ENCODE data around the gene HIRIP3. TPM values are rescaled to one million over a fixed set of nuclear protein-coding genes. Genes with fewer than 3 reads are reported as not detected.
A peak's percentile ranks its signal among the peaks of the same experiment; 100 is the strongest.

The HIRIP3 gene
- polyA plus RNA-seq, 3 donors from 2014 or later = 14.1 to 23.5 (median 18.9) TPM

GRCh38 chr16:30009990-30010843 is 14.8 kb upstream of the HIRIP3 start:
- peaks cover 0 to 2% (median 0%) of the 10 kb centered on the region in 6 donors for H3K9me3 Mint-ChIP-seq
- peak overlapping the region in 4 of 5 donors; percentile 36 to 66 (median 41) for H3K4me3 Mint-ChIP-seq
- peaks cover 2 to 5% of the 10 kb centered on the region in 2 donors for H3K4me1 Mint-ChIP-seq
- peak overlapping the region in 1 of 6 donors; percentile 50 for H3K27ac Mint-ChIP-seq
- no peak for DNase-seq
- H3K36me3 Mint-ChIP-seq = no peaks in the 10 kb centered on the region
- peaks cover 10 to 18% (median 14%) of the 10 kb centered on the region in 3 donors for H3K27me3 Mint-ChIP-seq (ENCODE audit: low read depth in 3 of 3)

- H3K4me1 Mint-ChIP-seq = peaks cover 2 to 5% of the 10 kb centered on the region in 2 donors
- H3K36me3 Mint-ChIP-seq = no peaks in the 10 kb centered on the region
- DNase-seq = no peak
- peaks cover 0 to 2% (median 0%) of the 10 kb centered on the region in 6 donors for H3K9me3 Mint-ChIP-seq
- H3K27ac Mint-ChIP-seq = no peak overlapping the region
- peaks cover 10 to 18% (median 14%) of the 10 kb centered on the region in 3 donors for H3K27me3 Mint-ChIP-seq (ENCODE audit: low read depth in 3 of 3)
- H3K4me3 Mint-ChIP-seq = peak overlapping the region in 3 of 5 donors; percentile 18 to 48 (median 24)
Measured at GRCh38 chr16:30009085-30009862, 13.9 kb upstream of the HIRIP3 start.

DNA sequence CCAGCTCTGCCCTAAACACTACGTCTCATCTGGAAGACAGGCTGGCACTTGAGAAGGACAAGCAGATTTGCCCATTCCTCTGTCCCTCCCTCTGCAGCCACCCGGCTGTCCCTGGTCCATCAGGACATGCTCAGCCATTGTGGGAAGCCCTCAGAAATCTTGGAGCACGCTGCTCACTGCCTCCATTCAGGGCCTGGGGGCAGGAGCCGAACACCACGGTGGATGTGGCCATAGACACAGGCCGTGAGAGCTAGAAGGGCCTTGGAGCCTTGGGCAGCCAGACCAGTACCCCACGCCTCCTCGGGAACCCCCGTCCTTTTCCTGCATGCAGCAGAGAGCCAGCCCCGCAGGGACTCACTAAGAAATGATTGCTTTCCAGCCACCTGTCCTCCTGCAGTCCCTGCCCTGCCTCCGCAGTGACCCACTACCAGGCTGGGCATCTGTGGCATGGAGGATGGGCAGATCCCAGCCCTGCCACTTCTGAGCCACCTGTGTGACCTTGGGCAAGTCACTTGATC is 12.0 kb upstream of the HIRIP3 start:
- no peak overlapping the region for H3K27ac Mint-ChIP-seq
- H3K27me3 Mint-ChIP-seq (ENCODE audit: low read depth in 3 of 3) = peaks cover 10 to 15% (median 10%) of the 10 kb centered on the region in 3 donors
- peaks cover 5% of the 10 kb centered on the region in 2 donors for H3K4me1 Mint-ChIP-seq
- peaks cover 0 to 2% (median 0%) of the 10 kb centered on the region in 3 donors for H3K36me3 Mint-ChIP-seq
- peaks cover 0 to 3% (median 0%) of the 10 kb centered on the region in 6 donors for H3K9me3 Mint-ChIP-seq
- no peak for DNase-seq
- no peak overlapping the region for H3K4me3 Mint-ChIP-seq

DNA sequence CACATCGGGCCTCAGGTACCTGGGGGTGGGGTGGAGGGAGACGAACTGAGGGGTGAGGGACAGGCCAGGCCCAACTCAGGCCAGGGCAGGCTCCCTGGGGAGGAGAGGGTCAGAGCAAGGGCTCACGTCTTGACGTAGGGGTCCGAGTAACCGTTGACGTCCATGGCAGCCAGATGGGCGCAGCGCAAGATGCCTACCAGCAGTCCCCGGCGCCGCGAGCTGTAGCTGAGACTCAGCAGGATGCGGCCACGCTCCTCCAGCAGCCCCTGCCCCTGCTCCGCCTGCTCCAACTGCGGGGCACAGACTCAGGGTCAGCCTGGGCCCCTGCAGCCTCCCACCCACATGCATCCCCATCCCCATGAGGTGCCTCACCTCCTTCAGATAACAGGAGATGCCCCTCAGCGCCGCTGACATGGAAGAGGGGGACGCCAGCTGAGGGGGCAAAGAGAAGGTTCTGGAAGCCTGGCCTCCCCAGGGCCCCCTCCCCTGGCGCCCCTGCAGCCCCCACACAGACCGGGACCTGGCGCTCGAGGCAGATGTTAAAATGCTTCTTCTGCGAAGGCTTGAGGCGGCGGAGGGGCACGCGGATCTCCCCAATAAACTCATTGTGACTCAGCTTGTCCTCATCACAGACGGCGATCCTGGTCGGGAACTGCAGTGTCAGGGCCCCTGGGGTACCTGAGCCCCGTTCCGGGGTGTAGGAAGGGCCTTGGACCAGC is 11.4 kb upstream of the HIRIP3 start:
- no peak overlapping the region for H3K4me3 Mint-ChIP-seq
- peaks cover 0 to 1% (median 0%) of the 10 kb centered on the region in 6 donors for H3K9me3 Mint-ChIP-seq
- no peak overlapping the region for H3K27ac Mint-ChIP-seq
- H3K36me3 Mint-ChIP-seq = peaks cover 0 to 8% (median 0%) of the 10 kb centered on the region in 3 donors
- no peak for DNase-seq
- peaks cover 8 to 10% (median 10%) of the 10 kb centered on the region in 3 donors for H3K27me3 Mint-ChIP-seq (ENCODE audit: low read depth in 3 of 3)
- H3K4me1 Mint-ChIP-seq = peaks cover 1 to 3% of the 10 kb centered on the region in 2 donors

GRCh38 chr16:30006095-30006473 is 10.7 kb upstream of the HIRIP3 start:
- peaks cover 0 to 1% (median 0%) of the 10 kb centered on the region in 6 donors for H3K9me3 Mint-ChIP-seq
- DNase-seq = no peak
- peaks cover 0 to 3% of the 10 kb centered on the region in 2 donors for H3K4me1 Mint-ChIP-seq
- H3K27ac Mint-ChIP-seq = no peak overlapping the region
- H3K27me3 Mint-ChIP-seq (ENCODE audit: low read depth in 3 of 3) = peaks cover 8% of the 10 kb centered on the region in 3 donors
- no peak overlapping the region for H3K4me3 Mint-ChIP-seq
- H3K36me3 Mint-ChIP-seq = peaks cover 0 to 8% (median 0%) of the 10 kb centered on the region in 3 donors

DNA sequence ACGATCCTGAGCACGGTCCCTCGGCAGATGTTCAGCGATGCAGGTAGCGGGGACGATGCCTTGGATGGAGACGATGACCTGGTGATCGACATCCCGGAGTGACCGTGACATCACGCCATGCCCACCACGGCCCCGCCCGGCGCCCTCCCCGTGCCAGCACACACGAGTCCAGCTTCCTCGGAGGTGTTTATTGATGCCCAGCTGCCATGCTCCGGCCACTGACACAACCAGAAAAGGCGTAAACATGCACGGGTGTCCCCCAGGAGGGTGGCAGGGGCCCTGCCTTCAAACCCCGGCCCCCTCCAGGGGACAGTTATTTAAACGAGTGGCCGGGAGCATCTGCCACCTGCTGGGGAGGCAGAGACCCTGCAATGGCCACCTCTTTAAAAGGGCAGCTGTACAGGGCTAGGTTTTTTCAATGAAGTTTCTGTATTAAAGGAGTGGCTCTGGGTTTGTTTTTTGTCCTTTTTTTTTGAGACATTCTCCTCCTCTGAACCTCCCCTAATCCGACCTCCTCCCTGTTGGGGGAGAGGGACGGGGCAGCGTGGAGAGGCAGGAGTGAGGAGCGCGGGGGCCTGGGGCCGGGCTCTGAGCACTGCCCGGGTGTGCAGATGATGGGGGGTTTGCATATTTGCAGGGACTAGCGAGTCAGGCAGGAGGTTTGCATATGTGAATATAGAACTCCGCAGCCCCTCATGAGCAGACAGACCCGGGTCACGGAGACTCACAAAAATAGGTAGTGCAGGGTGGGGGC is 10.1 kb upstream of the HIRIP3 start:
- peak; percentile 33 to 53 (median 35) for DNase-seq
- H3K4me3 Mint-ChIP-seq = no peak overlapping the region
- peaks cover 0 to 8% (median 0%) of the 10 kb centered on the region in 3 donors for H3K36me3 Mint-ChIP-seq
- peaks cover 0 to 3% of the 10 kb centered on the region in 2 donors for H3K4me1 Mint-ChIP-seq
- H3K27me3 Mint-ChIP-seq (ENCODE audit: low read depth in 3 of 3) = peaks cover 7 to 8% (median 7%) of the 10 kb centered on the region in 3 donors
- H3K27ac Mint-ChIP-seq = no peak overlapping the region
- peaks cover 0 to 1% (median 0%) of the 10 kb centered on the region in 6 donors for H3K9me3 Mint-ChIP-seq

GRCh38 chr16:30004811-30005242 is 9.4 kb upstream of the HIRIP3 start:
- Mint-ChIP-seq H3K9me3 (peaks cover 0 to 1% (median 0%) of the 10 kb centered on the region in 6 donors), H3K27me3 (ENCODE audit: low read depth in 3 of 3) (peaks cover 3 to 8% (median 4%) of the 10 kb centered on the region in 3 donors), H3K27ac (no peak overlapping the region), H3K4me1 (peaks cover 0 to 3% of the 10 kb centered on the region in 2 donors), H3K4me3 (no peak overlapping the region), H3K36me3 (peaks cover 0 to 8% (median 0%) of the 10 kb centered on the region in 3 donors)
- DNase-seq = no peak

DNA sequence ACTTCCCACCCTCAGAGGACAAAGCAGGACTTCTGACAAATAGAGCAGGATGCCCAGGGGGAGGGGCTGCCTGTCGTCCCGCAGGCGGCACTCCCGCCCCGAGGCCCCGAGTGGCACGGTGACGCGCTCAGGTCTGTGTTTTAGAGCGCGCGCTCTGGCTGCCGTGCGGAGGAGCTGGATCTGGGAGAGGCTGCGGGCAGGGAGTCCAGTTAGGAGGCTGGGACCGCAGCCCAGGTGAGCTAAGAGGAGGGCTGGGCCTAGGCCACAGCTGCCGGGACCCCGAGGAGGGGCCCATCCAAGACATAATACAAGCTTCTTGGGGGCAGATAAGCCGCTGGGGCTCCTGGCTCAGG is 9.0 kb upstream of the HIRIP3 start:
- Mint-ChIP-seq H3K9me3 (peaks cover 0 to 1% (median 0%) of the 10 kb centered on the region in 6 donors), H3K36me3 (peaks cover 0 to 11% (median 0%) of the 10 kb centered on the region in 3 donors), H3K27ac (no peak overlapping the region), H3K4me3 (no peak overlapping the region), H3K4me1 (peaks cover 0 to 4% of the 10 kb centered on the region in 2 donors), H3K27me3 (ENCODE audit: low read depth in 3 of 3) (peaks cover 3 to 5% (median 4%) of the 10 kb centered on the region in 3 donors)
- no peak for DNase-seq

DNA sequence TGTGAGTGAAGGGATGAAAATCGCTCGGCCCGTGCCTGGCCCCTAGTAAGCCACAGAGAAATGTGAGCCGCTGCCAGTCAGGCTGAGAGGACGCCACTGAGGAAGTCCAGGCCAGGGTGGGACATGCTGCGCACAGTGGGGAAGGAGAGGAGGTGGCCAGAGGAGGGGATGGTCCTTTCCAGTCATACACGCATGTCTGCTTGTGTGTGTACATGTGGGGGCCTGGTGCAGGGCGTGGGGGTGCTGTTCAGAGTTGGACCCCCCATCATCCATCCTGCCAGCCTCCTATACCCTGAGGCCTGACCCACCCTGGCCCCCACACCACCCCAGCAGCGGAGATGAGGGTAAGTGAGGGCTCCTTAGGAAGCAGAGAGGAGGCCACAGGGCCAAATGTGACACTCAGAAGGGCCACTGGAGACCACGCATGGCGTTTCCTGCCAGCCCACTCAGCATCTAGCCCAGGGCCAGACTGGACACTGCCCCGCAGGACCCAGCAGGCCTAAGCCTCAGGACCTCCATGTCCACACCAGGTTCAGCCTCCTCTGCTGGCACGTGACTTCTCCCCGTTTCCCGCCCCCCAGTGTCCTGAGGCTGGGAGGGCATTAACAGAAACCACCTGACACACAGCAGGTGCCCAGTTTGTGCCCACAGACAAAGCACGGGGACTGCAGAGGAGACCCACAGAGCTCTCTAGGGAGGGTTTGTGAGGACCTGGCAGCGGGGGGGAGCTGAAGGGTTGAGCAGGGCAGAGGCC is 8.4 kb upstream of the HIRIP3 start:
- H3K4me3 Mint-ChIP-seq = no peak overlapping the region
- H3K4me1 Mint-ChIP-seq = peaks cover 0 to 4% of the 10 kb centered on the region in 2 donors
- H3K36me3 Mint-ChIP-seq = peaks cover 0 to 12% (median 0%) of the 10 kb centered on the region in 3 donors
- H3K9me3 Mint-ChIP-seq = peaks cover 0 to 1% (median 0%) of the 10 kb centered on the region in 6 donors
- DNase-seq = no peak
- peaks cover 3 to 4% (median 4%) of the 10 kb centered on the region in 3 donors for H3K27me3 Mint-ChIP-seq (ENCODE audit: low read depth in 3 of 3)
- peak overlapping the region in 1 of 6 donors; percentile 32 for H3K27ac Mint-ChIP-seq

DNA sequence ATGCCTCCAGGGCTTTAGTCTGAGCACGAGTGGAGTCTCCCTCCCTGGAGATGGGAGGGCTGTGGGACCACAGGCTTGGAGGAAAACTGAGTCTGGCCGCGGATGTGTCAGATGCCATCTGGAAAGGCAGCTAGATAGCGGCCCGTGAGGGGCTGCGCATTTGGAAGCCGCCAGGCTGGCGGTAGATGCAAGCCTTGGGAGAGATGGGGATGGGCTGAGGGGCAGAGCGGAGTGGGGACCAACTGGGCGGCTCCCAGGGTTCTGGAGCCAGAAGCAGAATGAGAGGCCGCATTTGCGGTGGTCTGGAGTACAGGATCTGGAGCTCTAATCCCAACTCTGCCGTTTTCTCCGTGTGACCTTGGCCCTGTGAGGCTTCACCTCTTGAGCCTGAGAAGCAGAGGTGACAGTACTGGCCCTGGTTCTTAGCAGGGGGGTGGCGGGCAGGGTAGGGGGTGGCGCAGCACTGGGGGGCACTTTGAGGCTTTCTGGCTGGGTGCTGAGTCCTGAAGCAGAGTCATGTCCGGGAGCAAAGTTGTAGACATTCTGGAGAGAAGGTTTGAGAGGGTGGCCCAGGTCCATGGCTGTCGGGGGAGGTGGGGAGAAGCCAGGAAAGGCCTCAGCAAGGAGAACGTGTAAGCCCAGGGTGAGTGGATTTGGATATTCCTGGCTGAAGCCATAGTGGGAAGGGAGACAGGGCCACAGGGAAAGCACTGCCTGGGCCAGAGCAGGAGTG is 7.4 kb upstream of the HIRIP3 start:
- no peak for DNase-seq
- peaks cover 0 to 1% (median 0%) of the 10 kb centered on the region in 6 donors for H3K9me3 Mint-ChIP-seq
- no peak overlapping the region for H3K4me3 Mint-ChIP-seq
- peaks cover 0 to 12% (median 0%) of the 10 kb centered on the region in 3 donors for H3K36me3 Mint-ChIP-seq
- H3K27me3 Mint-ChIP-seq (ENCODE audit: low read depth in 3 of 3) = peaks cover 0 to 2% (median 2%) of the 10 kb centered on the region in 3 donors
- peak overlapping the region in 1 of 6 donors; percentile 10 for H3K27ac Mint-ChIP-seq
- peaks cover 6 to 9% of the 10 kb centered on the region in 2 donors for H3K4me1 Mint-ChIP-seq
